AG09319 (cell line): ENCODE data around the gene SLC7A9.
"Not testable (repeated sequence)": the region's sequence is repeated elsewhere in the genome, so short reads cannot be mapped to it uniquely, and the experiment has no call there.

Experiments used
- DNase-seq: peaks from one replicate; pipeline ENCODE4 v3.0.0-alpha.2; 2010; ENCODE audit warnings: low read depth; ENCODE audit errors: extremely low read depth
- TF ChIP-seq, protein P1 (sequence below): IDR thresholded peaks from 2 replicates; pipeline ENCODE4 v1.5.1; 2011; ENCODE audit warnings: low read depth, mild to moderate bottlenecking, inconsistent platforms, low read length, moderate library complexity

Gene SLC7A9

DNA sequence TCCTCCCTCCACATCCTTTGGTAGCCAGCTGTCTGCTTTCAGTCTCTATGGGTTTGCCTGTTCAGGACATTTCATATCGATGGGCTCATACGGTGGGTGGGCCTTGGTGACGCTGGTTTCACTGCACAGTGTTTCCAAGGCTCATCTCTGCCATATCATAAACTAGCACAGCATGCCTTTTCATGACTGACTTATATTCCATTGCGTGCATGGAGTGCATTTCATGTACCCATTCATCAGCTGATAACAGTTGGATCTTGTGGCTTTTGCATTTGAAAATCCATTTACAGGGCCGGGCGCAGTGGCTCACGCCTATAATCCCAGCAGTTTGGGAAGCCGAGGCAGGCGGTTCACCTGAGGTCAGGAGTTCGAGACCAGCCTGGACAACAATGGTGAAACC is 80.1 kb downstream of the SLC7A9 start:
- DNase-seq = no peak
- TF ChIP-seq, protein P1, sequence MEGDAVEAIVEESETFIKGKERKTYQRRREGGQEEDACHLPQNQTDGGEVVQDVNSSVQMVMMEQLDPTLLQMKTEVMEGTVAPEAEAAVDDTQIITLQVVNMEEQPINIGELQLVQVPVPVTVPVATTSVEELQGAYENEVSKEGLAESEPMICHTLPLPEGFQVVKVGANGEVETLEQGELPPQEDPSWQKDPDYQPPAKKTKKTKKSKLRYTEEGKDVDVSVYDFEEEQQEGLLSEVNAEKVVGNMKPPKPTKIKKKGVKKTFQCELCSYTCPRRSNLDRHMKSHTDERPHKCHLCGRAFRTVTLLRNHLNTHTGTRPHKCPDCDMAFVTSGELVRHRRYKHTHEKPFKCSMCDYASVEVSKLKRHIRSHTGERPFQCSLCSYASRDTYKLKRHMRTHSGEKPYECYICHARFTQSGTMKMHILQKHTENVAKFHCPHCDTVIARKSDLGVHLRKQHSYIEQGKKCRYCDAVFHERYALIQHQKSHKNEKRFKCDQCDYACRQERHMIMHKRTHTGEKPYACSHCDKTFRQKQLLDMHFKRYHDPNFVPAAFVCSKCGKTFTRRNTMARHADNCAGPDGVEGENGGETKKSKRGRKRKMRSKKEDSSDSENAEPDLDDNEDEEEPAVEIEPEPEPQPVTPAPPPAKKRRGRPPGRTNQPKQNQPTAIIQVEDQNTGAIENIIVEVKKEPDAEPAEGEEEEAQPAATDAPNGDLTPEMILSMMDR = no peak

DNA sequence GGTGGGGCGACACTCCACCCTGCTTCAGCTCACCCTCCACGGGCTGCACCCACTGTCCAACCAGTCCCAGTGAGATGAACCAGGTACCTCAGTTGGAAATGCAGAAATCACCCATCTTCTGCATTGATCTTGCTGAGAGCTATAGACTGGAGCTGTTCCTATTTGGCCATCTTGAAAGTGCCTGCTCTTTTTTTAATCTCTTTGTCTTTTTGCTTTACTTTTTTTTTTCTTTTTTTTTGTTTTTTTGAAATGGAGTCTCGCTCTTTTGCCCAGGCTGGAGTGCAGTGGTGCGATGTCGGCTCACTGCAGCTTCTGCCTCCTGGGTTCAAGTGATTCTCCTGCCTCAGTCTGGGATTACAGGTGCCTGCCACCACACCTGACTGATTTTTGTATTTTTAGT is 81.7 kb downstream of the SLC7A9 start:
- not testable (repeated sequence) for DNase-seq

DNA sequence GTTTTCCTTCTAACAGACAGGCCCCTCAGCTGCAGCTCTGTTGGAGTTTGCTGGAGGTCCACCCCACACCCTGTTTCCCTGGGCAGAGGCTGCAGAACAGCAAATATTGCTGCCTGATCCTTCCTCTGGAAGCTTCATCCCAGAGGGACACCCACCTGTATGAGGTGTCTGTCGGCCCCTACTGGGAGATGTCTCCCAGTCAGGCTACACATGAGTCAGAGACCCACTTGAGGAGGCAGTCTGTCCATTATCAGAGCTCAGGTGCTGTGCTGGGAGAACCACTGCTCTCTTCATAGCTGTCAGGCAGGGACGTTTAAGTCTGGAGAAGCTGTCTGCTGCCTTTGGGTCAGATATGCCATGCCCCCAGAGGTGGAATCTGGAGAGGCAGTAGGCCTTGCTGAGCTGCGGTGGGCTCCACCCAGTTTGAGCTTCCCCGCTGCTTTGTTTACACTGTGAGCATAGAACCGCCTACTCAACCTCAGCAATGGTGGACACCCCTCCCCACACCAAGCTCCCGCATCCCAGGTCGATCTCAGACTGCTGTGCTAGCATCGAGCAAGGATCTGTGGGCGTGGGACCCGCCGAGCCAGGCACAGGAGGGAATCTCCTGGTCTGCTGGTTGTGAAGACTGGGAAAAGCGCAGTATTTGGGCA is 82.3 kb downstream of the SLC7A9 start:
- not testable (repeated sequence) for DNase-seq

DNA sequence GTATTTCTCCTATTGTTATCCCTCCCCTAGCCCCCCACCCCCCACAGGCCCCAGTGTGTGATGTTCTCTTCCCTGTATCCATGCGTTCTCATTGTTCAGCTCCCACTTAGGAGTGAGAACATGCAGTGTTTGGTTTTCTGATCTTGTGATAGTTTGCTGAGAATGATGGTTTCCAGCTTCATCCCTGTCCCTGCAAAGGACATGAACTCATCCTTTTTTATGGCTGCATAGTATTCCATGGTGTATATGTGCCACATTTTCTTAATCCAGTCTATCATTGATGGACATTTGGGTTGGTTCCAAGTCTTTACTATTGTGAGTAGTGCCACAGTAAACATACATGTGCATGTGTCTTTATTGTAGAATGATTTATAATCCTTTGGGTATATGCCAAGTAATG is 87.5 kb downstream of the SLC7A9 start:
- not testable (repeated sequence) for DNase-seq

DNA sequence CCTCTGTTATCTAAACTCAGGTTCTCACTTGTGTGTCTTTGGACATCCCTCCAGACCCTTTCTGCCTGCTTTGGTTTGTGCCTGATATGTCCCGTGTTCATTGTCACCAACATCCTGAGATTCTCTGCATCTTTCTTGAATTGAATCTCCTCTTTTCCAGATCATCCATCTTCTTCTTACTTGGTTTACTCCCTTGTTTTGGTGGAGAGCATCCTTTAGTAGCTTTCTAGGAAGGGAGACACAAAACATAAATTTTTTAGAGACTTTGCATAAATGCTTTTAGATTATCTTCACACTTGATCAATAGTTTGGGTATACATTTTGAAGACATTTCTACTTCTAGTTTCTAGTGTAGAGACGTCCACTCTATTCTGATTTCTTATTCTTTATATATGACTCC is 88.3 kb downstream of the SLC7A9 start:
- DNase-seq = no peak
- TF ChIP-seq, protein P1 = no peak
